C4-2B (cell line): ENCODE results near the gene ID3.

Source experiments
- H3K27ac ChIP-seq: fragments of 450-650 bp; 2 replicates; pipeline ENCODE4 v1.5.1; 2017
- ZFX ChIP-seq: fragments of 450-650 bp; IDR thresholded peaks from 2 replicates; pipeline ENCODE4 v1.6.1; 2017
- TF ChIP-seq, protein P1 (sequence below): fragments of 450-650 bp; conservative IDR thresholded peaks from 2 replicates; pipeline ENCODE4 v1.5.1; 2017; ENCODE audit warnings: mild to moderate bottlenecking

The ID3 gene

DNA sequence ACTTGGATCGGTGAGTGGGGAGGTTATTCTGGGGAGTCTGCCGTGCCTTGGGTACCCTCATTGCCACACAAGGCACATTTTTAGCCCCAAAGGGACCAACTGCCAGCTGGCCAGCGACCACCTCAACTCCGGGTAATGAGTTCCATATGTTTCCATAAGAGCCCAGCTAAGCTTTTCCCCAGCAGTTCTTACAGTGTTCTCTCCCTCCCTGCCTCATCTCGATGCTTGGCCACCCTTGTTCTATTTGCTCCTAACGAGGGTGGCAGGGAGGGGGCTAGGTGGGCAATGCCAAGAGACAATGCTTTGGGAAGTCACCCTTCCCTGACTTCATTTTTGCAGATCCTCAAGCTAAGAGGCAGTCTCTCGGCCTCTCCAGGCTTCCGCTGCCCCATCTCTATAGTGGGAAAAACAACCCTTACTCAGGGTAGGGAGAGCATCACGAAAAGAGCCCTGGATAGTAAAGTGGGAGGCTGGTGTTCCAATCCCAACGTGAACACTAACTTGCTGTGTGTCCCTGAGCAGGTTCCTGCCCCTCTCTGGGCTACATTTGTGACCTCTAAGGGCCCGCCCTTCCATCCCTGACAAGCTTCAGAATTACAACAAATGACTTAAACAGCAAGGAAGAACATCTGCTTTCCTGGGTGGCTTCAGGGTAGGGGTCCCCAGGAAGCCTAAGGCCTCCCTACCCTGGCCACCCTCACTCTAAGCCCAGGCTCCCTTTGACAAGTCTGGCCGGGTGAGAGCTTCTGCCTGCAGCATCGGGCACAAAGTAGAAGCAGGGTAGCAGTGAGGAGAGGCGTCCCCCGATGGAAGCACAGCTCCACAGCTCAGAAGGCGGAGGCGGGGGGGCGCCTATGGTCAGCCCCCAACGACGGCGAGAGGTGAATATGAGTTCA lies 5.8 kb downstream of the ID3 start:
- TF ChIP-seq, protein P1, sequence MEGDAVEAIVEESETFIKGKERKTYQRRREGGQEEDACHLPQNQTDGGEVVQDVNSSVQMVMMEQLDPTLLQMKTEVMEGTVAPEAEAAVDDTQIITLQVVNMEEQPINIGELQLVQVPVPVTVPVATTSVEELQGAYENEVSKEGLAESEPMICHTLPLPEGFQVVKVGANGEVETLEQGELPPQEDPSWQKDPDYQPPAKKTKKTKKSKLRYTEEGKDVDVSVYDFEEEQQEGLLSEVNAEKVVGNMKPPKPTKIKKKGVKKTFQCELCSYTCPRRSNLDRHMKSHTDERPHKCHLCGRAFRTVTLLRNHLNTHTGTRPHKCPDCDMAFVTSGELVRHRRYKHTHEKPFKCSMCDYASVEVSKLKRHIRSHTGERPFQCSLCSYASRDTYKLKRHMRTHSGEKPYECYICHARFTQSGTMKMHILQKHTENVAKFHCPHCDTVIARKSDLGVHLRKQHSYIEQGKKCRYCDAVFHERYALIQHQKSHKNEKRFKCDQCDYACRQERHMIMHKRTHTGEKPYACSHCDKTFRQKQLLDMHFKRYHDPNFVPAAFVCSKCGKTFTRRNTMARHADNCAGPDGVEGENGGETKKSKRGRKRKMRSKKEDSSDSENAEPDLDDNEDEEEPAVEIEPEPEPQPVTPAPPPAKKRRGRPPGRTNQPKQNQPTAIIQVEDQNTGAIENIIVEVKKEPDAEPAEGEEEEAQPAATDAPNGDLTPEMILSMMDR, result no peak
- TF ChIP-seq ZFX, result no peak
- H3K27ac ChIP-seq, result peak overlapping the region; percentile 99

DNA sequence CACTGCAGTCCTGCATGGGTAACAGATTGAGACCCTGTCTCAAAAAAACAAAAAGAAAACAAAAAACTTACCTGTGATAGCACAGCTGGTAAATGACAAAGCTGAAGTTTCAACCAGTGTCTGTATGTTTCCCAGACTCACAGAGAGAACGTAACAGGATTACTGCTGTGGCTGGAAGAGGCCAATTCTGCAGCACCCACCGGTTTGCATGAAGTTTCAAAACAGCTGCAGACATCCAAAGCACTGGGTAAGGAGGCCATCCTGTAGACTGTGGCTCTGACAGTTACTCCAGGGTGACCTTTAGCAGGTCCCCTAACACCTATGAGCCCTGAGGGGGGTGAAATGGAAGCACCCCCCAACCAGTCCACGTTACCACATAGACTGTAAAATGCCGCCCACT lies 7.5 kb downstream of the ID3 start:
- H3K27ac ChIP-seq, result no peak overlapping the region
- TF ChIP-seq ZFX, result no peak
- TF ChIP-seq, protein P1, result no peak

DNA sequence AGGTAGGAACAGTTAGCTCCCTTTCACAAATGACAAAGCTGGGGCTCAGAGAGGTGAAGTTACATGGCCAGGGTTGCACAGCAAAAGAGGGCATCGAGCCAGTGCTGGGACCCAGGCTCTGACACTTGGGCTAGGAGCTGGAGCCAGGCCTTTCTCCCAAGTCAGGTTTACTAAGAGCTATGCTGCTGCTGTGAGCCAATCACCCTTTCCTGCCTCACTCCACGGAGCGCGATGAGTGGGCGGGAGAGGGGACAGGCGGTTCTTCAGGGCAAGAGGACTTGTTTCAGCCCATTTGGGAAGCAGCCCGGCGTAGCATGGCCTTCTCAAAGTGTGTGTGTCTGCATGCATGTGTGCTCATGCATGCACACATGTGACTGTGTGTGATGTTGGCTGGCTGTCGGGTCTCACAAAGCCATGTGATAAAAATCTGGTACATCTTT lies 10.6 kb downstream of the ID3 start:
- no peak overlapping the region for H3K27ac ChIP-seq
- TF ChIP-seq, protein P1, result no peak
- TF ChIP-seq ZFX, result no peak

DNA sequence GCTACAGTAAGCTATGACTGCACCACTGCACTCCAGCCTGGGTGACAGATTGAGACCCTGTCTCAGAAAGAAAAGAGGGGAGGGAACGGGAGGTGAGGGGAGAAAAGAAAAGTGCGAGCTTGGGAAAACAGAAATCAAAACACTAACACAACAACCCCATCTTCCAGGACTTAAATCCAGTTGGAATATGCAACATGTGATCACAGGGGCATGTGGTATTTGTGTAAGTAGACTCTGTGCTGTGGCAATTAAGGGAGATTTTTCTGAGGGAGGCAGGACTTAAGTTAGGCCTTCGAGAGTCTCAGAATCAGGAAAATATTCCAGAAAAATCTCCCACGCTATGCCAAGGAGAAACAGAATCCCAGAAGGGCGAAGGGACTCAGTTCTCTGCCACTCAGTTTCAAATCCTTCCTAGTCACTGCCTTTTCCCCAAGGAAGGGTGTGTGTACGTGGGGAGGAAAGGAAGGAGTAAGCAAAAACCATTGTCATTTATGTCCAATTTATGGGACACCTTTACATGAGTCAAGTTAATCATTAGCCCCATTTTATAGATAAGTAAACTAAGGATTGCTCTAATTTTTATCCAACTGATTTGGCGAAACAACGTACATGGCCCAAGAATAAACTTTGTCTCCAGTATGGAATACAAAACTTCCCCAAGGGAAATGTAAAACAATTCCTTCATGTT lies 12.3 kb downstream of the ID3 start:
- H3K27ac ChIP-seq, result no peak overlapping the region
- TF ChIP-seq ZFX, result no peak
- TF ChIP-seq, protein P1, result no peak

DNA sequence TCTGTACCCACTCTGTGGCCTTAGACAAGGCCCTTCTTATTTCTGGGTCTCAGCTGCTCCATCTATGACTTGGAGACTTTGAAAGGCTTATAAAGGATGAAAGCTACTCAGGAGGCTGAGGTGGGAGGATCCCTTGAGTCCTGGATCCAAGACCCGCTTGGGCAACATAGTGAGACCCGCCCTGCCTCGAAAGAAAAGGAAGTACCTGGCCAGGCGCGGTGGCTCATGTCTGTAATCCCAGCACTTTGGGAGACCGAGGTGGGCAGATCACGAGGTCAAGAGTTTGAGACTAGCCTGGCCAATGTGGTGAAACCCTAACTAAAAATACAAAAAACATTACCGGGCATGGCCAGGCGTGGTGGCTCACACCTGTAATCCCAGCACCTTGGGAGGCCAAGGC lies 13.4 kb downstream of the ID3 start:
- no peak overlapping the region for H3K27ac ChIP-seq
- TF ChIP-seq, protein P1, result no peak
- TF ChIP-seq ZFX, result no peak

DNA sequence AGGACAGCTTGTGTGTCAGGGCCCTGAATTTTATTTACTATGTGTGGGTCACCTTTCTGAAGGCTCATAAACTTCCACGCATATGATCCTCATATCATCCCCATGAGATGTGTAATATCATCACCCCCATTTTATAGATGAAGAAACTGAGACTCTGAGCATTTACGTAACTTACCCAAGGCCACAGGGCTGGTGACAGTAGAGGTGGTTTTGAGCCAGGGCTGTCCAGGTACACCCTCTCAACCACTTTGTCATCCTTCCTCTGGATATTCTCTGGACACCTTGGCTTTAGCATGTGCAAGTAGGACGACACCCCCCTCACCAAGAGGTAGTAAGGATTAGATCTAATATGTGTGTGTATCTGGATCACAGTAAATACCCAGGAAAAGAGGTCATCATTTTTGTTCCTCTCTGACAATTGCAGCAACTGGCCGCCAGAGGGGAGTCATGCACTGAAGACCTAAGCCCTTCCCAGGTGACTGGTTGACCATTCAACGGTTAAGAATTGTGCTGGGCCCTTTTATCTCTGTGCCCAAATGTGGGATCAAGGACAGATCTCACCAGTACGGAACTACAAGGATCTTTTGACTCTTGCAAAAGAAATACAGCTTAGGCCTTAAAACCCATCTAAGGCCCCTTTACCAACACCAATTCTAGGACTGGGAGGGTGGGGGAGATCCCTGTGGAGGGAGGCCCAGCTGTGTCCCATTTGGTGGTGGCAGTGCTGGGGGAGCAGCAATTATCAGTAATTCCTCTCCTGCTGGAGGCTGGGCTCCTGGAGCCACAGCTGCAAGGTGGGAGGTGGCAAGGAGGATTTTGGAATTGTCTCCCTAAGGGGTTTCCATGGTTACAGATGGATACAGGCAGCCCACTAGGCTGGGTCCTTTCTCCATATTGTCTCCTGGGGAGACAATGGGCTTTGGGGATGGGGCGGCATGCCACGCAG lies 14.6 kb downstream of the ID3 start:
- TF ChIP-seq, protein P1, result peak; percentile 80
- TF ChIP-seq ZFX, result no peak
- H3K27ac ChIP-seq, result no peak overlapping the region
